Stimulated activated CD8-positive, alpha-beta memory T cell treated with anti-CD3 and anti-CD28 coated beads, Interleukin-12 subunit alpha, Interleukin-12 subunit beta, amount 100 ng/mL, for 4 hours (primary cell): ENCODE data around the gene ACAD10.
"Not testable (repeated sequence)": the region's sequence is repeated elsewhere in the genome, so short reads cannot be mapped to it uniquely, and the experiment has no call there.

Source experiments
- DNase-seq: peaks from one replicate; pipeline ENCODE4 v3.0.0-alpha.2; 2020; ENCODE audit warnings: low read depth

The ACAD10 gene

DNA sequence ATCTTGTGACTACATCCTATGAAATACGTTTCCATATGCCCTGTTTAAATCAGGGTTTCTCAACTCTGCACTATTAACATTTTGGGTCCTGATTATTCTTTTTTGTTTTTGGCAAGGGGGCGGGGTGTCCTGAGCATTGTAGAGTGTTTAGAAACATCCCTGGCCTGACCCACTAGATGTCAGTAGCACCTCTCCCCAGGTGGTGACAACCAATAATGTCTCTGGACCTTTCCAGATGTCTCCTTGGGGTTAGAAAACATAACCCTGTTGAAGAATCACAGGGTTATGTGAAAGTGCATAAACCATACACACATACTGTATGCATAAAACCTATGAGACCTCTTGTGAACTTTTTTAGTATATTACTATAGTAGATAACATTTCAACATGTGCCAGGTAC lies 1.4 kb downstream of the ACAD10 start:
- no peak for DNase-seq

- DNase-seq, result no peak
Observed at GRCh38 chr12:111687952-111688351, 2.1 kb downstream of the ACAD10 start.

GRCh38 chr12:111691262-111691661 lies 5.4 kb downstream of the ACAD10 start:
- DNase-seq, result no peak

GRCh38 chr12:111692575-111693210 lies 6.8 kb downstream of the ACAD10 start:
- no peak for DNase-seq

DNA sequence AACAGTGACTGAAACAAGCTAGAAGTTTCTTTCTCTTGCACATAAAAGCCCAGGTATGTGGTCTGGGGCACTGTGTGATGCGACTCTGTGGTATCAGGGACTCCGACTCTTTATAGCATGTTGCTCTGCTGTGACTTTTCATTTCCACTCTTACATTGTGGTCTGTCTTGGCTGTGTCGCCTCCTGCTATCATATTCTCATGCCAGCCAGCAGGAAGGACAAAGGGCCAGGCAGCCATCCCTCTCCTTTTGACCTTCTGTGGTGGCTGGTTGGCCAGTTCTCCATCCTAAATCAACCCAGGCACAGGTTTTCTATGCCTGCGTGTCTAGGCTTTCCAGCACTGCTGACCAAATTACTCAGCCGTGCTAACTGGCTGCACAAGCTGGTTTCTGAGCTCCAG lies 8.0 kb downstream of the ACAD10 start:
- no peak for DNase-seq

- DNase-seq, result no peak
Observed at GRCh38 chr12:111699962-111700361, 14.1 kb downstream of the ACAD10 start.

- DNase-seq, result no peak
Observed at GRCh38 chr12:111705672-111706071, 19.8 kb downstream of the ACAD10 start.

DNA sequence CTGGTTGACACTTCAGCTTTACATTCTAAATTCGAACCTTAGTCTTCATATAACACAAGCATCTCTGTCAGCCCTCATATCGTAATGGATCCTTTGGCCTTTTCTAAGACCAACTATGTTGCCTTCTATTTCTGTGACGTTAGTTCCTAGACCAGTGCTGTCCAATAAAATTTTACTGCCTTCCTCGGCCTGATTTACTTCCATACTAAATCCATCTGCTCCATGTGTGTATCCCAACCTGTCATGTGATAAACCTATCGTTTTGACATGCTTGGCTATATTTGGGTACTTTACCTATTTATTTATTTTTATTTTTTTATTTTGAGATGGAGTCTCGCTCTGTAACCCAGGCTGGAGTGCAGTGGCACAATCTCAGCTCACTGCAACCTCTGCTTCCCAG lies 20.3 kb downstream of the ACAD10 start:
- DNase-seq, result no peak

- no peak for DNase-seq
Observed at GRCh38 chr12:111715279-111715678, 29.4 kb downstream of the ACAD10 start.

GRCh38 chr12:111719316-111719715 lies 33.5 kb downstream of the ACAD10 start:
- not testable (repeated sequence) for DNase-seq

DNA sequence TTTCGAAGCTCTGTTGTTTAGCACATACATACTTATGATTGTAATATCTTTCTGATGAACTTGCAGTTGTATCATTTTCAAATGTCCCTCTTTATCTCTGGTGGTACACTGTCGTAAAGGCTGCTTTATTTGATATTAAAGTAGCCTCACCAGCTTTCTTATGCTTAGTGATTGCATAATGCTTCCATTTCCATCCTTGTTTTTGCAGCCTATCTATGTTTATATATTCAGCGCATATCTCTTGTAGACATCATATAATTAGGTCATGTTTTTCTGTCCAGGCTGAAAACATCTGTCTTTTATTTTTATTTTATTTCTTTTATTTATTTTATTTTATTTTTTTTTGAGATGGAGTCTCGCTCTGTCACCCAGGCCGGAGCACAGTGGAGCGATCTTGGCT lies 34.6 kb downstream of the ACAD10 start:
- no peak for DNase-seq

DNA sequence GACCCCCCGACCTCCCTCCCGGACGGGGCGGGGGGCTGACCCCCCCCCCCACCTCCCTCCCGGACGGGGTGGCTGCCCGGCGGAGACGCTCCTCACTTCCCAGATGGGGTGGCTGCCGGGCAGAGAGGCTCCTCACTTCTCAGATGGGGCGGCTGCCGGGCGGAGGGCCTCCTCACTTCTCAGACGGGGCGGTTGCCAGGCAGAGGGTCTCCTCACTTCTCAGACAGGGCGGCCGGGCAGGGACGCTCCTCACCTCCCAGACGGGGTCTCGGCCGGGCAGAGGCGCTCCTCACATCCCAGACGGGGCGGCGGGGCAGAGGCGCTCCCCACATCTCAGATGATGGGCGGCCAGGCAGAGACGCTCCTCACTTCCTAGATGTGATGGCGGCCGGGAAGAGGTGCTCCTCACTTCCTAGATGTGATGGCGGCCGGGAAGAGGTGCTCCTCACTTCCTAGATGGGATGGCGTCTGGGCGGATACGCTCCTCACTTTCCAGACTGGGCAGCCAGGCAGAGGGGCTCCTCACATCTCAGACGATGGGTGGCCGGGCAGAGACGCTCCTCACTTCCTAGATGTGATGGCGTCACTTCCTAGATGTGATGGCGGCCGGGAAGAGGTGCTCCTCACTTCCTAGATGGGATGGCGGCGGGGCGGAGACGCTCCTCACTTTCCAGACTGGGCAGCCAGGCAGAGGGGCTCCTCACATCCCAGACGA lies 38.0 kb downstream of the ACAD10 start:
- DNase-seq, result not testable (repeated sequence)

- DNase-seq, result no peak
Observed at GRCh38 chr12:111728795-111729194, 42.9 kb downstream of the ACAD10 start.

- DNase-seq, result no peak
Observed at GRCh38 chr12:111730420-111730819, 44.6 kb downstream of the ACAD10 start.

GRCh38 chr12:111732786-111733185 lies 46.9 kb downstream of the ACAD10 start:
- no peak for DNase-seq

DNA sequence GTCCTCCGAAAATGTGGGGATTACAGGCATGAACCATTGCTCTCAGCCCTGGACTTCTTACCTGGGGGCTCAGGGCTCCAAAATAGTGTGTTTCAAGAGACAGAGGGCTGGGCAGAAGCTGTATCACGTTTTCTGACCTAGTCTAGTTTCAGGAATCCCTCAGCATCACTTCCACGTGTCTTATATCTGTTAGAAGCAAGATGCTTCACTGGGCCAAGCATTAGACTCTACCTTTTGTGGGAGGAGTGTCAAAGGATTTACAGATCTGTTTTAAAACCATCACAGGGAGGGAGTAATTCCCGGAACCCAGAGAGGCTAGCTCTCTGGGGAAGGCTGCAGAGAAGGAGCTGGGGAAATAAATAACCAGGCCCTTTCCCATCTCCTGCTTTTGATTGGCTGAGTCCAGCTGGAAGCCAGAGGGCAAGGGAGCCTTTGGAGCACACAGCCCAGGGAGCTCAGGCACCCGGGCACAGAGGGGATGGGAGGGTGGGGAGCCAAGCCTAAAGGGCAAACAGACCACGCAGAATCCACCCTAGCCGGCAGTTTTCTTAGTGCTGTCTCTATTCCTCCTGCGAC lies 47.6 kb downstream of the ACAD10 start:
- DNase-seq, result no peak

- not testable (repeated sequence) for DNase-seq
Observed at GRCh38 chr12:111739524-111739923, 53.7 kb downstream of the ACAD10 start.

GRCh38 chr12:111741235-111741812 lies 55.5 kb downstream of the ACAD10 start:
- no peak for DNase-seq

DNA sequence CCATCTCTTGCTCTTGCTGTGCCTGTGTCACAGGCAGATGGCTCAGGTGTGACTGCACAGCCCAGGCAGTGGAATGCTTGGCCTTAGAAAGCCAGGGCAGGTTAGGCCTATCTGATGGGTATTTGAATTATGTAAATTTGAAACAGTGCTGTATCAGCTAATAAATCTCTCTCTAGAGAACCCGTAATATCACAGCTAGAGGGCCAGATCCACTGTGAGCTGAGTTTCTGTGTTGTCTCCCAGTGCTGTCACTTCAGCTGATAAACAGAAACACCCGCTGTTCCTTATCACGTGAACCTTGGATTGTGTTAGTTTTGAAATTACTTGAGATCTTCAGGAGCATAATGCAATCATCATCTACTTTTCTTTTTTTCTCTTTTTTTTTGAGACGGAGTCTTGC lies 59.4 kb downstream of the ACAD10 start:
- no peak for DNase-seq

DNA sequence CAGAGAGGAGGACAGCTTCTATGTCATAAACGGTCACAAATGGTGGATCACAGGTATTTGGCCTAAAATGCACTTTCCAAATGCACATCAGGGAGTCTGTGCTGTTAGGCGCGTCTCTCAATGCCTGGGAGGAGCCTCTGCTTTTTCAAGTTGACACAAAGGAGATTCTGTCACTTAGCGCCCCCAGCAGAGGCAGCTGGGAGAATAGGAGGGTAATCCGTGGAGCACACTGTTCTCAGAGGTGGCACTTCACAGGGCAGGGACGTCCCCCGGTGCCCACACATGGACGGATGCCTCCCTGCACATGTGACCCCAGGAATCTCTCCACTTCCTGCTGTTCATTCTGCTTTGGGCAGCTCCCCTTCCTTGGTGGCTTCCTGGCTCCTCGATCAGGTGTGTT lies 61.5 kb downstream of the ACAD10 start:
- no peak for DNase-seq

- no peak for DNase-seq
Observed at GRCh38 chr12:111748151-111748672, 62.4 kb downstream of the ACAD10 start.

DNA sequence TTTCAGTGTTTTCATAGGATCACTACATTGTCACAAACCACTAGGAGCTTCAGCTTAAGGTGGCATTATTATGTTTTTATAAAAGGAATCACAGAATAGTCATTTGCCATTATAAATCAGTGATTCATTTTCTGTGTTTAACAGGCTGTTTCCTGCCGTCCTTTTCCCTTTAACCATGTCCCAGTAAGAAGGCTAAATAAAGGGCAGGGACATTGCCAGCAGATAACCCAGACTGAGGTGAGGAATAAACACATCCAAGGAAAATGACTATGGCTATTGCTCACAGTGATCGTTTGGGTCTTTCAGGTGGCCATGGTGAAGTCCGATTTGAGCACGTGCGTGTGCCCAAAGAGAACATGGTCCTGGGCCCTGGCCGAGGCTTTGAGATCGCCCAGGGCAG lies 63.0 kb downstream of the ACAD10 start:
- no peak for DNase-seq

- no peak for DNase-seq
Observed at GRCh38 chr12:111749391-111749790, 63.5 kb downstream of the ACAD10 start.
